ENCODE data around the gene GTF3C2. TPM values are rescaled to one million over a fixed set of nuclear protein-coding genes. Genes with fewer than 3 reads are reported as not detected.

GTF3C2 gene
- total and polyA plus RNA-seq, 2 of the 13 experiments (the other 11 are each of a cell fraction or from before 2014, with no cell fraction given) = 77.5 to 130 TPM

DNA sequence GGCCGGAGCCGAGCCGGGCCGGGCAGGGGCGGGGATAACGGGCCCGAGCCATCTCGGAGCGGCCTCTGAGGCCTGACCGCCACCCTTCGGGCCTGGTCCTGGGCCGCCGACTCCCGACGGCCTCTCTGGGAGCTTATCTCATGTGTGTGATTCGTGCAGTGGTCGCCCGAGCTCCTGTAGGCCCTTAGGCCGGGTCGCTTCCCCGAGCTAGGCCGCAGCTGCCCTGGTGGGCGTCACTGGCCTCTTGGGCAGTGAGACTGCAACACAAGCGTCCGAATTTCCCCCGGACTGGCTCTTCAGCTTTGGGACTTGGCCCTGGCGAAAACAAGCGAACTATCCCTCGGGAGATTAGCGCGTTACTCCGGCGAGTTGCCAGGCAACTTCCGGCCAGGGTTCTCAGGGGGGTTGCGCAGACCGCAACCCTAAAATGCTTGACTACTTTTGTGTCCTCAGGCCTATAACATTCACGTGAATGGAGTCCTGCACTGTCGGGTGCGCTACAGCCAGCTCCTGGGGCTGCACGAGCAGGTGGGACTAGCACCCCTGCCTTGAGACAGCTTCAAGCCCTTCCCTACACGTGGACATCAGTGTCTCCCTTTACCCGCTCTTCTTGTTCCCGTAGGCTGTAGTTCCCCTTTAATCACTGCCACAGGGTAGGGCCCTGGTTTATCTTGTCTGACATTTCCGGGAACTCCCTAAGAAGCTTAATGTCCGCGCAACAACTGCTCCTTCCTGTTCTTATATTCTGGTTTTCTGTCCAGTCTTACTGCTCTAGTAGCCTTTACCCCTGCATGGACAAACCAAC, 14.5 kb upstream of the GTF3C2 start (continued):
- TF ChIP-seq, protein P1, sequence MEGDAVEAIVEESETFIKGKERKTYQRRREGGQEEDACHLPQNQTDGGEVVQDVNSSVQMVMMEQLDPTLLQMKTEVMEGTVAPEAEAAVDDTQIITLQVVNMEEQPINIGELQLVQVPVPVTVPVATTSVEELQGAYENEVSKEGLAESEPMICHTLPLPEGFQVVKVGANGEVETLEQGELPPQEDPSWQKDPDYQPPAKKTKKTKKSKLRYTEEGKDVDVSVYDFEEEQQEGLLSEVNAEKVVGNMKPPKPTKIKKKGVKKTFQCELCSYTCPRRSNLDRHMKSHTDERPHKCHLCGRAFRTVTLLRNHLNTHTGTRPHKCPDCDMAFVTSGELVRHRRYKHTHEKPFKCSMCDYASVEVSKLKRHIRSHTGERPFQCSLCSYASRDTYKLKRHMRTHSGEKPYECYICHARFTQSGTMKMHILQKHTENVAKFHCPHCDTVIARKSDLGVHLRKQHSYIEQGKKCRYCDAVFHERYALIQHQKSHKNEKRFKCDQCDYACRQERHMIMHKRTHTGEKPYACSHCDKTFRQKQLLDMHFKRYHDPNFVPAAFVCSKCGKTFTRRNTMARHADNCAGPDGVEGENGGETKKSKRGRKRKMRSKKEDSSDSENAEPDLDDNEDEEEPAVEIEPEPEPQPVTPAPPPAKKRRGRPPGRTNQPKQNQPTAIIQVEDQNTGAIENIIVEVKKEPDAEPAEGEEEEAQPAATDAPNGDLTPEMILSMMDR (CRISPR knock-in tag; IDR thresholded peaks at IDR 0.05) = no peak
- TF ChIP-seq, protein P2, sequence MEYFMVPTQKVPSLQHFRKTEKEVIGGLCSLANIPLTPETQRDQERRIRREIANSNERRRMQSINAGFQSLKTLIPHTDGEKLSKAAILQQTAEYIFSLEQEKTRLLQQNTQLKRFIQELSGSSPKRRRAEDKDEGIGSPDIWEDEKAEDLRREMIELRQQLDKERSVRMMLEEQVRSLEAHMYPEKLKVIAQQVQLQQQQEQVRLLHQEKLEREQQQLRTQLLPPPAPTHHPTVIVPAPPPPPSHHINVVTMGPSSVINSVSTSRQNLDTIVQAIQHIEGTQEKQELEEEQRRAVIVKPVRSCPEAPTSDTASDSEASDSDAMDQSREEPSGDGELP (IDR thresholded peaks at IDR 0.05; ENCODE audit: borderline replicate concordance, low read depth) = no peak
- TF ChIP-seq ZNF501 (CRISPR knock-in tag; IDR thresholded peaks at IDR 0.05) = peak; percentile 9; the same call in 1 of the 2 replicates
- peak; percentile 16 for TF ChIP-seq TMF1 (CRISPR knock-in tag; IDR thresholded peaks at IDR 0.05; ENCODE audit: low read depth)
- TF ChIP-seq ZNF543 (CRISPR knock-in tag; IDR thresholded peaks at IDR 0.05) = no peak; the same call in 1 of the 2 replicates
- no peak; the same call in 1 of the 2 replicates for TF ChIP-seq PITX1 (CRISPR knock-in tag; IDR thresholded peaks at IDR 0.05)
- TF ChIP-seq ZFP82 (CRISPR knock-in tag; IDR thresholded peaks at IDR 0.05; ENCODE audit: borderline replicate concordance) = 0 out of 2 replicates have a peak, but pooled peaks have one; percentile 71
- TF ChIP-seq, protein P3, sequence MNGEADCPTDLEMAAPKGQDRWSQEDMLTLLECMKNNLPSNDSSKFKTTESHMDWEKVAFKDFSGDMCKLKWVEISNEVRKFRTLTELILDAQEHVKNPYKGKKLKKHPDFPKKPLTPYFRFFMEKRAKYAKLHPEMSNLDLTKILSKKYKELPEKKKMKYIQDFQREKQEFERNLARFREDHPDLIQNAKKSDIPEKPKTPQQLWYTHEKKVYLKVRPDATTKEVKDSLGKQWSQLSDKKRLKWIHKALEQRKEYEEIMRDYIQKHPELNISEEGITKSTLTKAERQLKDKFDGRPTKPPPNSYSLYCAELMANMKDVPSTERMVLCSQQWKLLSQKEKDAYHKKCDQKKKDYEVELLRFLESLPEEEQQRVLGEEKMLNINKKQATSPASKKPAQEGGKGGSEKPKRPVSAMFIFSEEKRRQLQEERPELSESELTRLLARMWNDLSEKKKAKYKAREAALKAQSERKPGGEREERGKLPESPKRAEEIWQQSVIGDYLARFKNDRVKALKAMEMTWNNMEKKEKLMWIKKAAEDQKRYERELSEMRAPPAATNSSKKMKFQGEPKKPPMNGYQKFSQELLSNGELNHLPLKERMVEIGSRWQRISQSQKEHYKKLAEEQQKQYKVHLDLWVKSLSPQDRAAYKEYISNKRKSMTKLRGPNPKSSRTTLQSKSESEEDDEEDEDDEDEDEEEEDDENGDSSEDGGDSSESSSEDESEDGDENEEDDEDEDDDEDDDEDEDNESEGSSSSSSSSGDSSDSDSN (CRISPR knock-in tag; IDR thresholded peaks at IDR 0.05) = no peak; the same call in 1 of the 2 replicates
- TF ChIP-seq, protein P4, sequence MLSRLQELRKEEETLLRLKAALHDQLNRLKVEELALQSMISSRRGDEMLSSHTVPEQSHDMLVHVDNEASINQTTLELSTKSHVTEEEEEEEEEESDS (CRISPR knock-in tag; IDR thresholded peaks at IDR 0.05; ENCODE audit: borderline replicate concordance) = 0 out of 2 replicates have a peak, but pooled peaks have one; percentile 5
- peak; percentile 4; the same call in 1 of the 2 replicates for TF ChIP-seq ZNF773 (CRISPR knock-in tag; IDR thresholded peaks at IDR 0.05; ENCODE audit: borderline replicate concordance)
- TF ChIP-seq, protein P5, sequence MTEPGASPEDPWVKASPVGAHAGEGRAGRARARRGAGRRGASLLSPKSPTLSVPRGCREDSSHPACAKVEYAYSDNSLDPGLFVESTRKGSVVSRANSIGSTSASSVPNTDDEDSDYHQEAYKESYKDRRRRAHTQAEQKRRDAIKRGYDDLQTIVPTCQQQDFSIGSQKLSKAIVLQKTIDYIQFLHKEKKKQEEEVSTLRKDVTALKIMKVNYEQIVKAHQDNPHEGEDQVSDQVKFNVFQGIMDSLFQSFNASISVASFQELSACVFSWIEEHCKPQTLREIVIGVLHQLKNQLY (CRISPR knock-in tag; IDR thresholded peaks at IDR 0.05) = no peak
- no peak for TF ChIP-seq THAP11 (CRISPR knock-in tag; IDR thresholded peaks at IDR 0.05)
- no peak for TF ChIP-seq ZNF749 (CRISPR knock-in tag; IDR thresholded peaks at IDR 0.05; ENCODE audit: borderline replicate concordance)
- 0 out of 2 replicates have a peak, but pooled peaks have one; percentile 23 for TF ChIP-seq PAWR (CRISPR knock-in tag; IDR thresholded peaks at IDR 0.05; ENCODE audit: borderline replicate concordance)
- TF ChIP-seq, protein P6, sequence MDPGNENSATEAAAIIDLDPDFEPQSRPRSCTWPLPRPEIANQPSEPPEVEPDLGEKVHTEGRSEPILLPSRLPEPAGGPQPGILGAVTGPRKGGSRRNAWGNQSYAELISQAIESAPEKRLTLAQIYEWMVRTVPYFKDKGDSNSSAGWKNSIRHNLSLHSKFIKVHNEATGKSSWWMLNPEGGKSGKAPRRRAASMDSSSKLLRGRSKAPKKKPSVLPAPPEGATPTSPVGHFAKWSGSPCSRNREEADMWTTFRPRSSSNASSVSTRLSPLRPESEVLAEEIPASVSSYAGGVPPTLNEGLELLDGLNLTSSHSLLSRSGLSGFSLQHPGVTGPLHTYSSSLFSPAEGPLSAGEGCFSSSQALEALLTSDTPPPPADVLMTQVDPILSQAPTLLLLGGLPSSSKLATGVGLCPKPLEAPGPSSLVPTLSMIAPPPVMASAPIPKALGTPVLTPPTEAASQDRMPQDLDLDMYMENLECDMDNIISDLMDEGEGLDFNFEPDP (CRISPR knock-in tag; conservative IDR thresholded peaks at IDR 0.05) = no peak
- no peak for TF ChIP-seq MYNN (CRISPR knock-in tag; IDR thresholded peaks at IDR 0.05; ENCODE audit: low read depth)
- TF ChIP-seq HOXA9 (CRISPR knock-in tag; IDR thresholded peaks at IDR 0.05; ENCODE audit: borderline replicate concordance) = no peak
- TF ChIP-seq ZNF383 (CRISPR knock-in tag; IDR thresholded peaks at IDR 0.05; ENCODE audit: borderline replicate concordance) = no peak
- peak; percentile 79 for TF ChIP-seq HES4 (CRISPR knock-in tag; IDR thresholded peaks at IDR 0.05; ENCODE audit: borderline replicate concordance)
